GM19438 (cell line): ENCODE results near the gene ATG5.
A peak's percentile ranks its signal among the peaks of the same experiment; 100 is the strongest.

Experiments used
- ATAC-seq: cut with Tn5 transposase; IDR thresholded peaks from one replicate; pipeline ENCODE4 v1.9.1; 2021; ENCODE audit warnings: low read depth; ENCODE audit not compliant: unreplicated experiment

ATG5 gene

DNA sequence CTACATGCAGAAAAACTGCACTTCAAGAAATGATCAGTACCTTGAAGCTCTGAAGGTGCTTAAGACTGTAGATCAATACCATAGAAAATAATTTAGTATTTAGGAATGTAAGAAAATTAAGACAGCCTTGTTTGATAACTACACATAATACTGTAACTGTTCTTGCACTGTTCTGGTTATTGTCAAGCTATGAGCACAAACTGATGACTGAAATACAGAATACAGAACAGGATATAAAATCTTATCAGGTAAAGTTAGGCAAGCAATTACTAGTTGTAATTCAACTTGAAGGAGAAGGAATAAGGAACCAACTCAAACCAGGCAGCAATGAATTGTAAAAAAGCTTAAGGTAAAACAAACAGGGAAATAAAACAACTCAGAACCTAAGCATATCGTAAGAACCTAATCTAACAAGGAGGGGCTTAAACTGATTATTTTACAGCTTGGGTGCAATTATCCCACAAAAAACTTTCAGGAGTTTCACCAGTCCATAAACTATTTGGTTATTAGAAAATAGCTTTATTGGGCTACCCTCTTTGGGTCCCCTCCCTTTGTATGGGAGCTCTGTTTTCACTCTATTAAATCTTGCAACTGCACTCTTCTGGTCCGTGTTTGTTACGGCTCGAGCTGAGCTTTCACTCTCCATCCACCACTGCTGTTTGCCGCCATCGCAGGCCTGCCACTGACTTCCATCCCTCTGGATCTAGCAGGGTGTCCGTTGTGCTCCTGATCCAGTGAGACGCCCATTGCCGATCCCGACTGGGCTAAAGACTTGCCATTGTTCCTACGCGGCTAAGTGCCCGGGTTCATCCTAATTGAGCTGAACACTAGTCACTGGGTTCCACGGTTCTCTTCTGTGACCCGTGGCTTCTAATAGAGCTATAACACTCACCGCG lies 97.7 kb downstream of the ATG5 start:
- no peak for ATAC-seq

GRCh38 chr6:106226676-106227075 lies 98.9 kb downstream of the ATG5 start:
- no peak for ATAC-seq

GRCh38 chr6:106225581-106225980 lies 100.0 kb downstream of the ATG5 start:
- no peak for ATAC-seq

DNA sequence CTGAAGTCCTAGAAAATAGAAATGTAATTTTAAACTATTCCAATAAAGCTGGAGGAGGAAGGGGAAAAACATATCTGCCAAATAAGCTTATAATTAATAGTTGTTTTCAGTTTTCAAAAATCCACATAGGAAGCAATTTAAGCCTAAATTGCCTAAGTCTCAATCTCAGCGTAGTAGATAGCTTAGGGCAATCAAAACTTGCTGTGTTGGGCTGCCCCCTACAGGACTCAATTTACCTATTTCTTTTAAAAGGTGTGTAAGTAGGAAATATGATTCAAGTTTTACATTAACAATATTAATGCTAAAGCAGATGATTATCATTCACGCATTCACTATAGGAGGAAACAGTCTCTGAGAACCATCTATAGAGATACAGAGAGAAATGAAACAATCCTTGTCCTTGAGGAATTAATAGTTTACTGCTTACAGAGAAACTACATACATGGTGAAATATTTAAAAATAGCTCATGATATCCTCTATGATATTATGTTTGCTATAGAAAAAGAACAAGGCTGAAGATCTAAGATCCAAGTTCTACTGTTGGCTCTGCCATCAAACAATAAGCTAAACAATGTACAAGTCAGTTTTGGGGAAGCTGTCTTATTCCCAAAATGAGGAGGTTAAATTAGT lies 102.1 kb downstream of the ATG5 start:
- peak; percentile 53 for ATAC-seq

DNA sequence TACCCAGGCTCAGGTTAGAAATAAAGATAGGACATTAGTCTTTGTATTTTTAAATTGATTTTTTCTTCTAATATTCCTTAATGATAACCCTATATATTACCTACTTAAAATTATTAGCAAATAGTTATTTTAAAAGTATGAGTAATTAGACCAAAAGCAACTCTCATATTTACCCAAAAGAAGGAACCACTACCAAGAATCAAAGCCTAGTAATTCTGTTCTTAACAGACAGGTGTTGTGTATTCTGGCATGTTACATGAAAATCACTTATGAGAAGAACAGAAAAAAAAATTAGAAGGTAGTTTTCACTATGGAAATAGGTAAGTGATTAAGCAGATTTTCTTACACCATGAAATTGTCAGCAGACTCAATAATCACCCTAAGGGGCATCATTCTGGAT lies 105.1 kb downstream of the ATG5 start:
- peak; percentile 51 for ATAC-seq

DNA sequence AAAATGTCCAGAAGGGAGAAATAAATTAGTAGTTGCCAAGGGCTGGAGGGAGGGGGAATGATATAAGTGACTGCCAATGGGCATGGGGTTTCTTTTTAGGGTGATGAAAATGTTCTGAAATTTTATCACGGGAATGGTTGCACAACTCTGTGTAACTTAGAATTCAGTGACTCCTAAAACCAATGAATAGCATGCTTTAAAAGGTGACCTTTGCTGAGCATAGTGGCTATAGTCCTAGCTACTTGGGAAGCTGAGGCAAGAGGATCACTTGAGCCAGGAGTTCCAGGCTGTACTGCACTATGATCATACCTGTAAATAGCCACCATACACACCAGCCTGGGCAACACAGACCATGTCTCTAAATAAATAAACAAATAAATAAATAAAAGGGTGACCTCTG lies 109.0 kb downstream of the ATG5 start:
- ATAC-seq: no peak

DNA sequence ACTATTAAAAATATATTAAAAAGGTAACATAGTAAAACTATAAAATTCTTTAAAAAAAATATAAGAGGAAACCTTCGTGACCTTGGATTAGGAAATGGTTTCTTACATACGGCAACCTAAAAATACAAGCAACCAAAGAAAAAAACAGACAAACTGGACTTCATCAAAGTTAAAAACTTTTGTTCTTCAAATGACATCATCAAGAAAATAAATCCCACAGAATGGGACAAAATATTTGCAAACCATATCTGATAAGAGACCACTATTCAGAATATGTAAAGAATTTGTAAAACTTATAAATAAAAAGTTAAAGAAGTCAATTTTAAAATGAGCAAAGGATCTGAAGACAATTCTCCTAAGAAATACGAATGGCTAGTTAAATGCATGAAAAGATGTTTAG lies 110.0 kb downstream of the ATG5 start:
- no peak for ATAC-seq

DNA sequence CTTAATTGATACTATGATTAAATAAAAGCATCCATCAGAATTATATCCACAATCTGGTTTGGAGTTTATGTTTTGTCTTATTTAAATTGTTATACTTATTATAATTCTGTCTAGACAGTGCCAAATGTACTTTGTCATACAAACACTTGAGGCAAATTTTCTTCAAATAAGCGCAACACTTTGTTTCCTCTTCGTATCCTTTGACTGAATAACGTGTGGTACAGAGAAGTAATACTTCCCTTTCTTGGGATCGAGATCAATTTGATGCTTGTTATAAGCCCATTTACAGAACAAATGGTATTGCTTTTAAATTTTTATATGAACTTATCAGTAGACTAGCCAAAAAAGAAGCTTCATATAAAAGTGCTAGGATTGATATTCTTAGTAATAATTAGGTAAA lies 111.0 kb downstream of the ATG5 start:
- no peak for ATAC-seq

DNA sequence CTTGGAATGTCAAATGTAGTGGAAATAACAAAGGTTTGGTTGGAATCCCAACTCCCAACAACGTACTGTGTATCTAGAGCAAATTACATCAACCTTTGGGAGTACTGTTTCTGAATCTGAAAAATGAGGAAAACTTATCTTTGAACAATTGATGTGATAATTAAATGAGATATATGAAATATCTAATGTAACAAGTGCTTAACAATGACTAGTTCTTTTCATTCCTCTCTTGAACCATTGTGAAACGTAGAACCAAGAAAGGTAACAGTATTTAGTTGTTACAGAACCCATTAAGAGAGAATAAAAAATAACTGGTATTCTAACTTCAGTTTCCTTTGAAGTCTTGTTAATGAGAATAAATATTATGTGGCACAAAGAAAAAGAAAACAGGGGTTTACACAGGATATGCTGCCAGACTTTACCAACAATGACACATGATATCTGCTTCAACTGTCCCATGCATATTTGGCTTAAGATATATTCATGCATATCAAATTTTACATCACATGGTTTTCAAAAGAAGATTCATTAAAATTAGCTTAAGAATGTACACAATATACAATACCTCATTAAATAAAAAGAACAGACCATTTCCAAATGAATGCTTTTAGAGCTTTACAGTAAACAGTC lies 111.8 kb downstream of the ATG5 start:
- ATAC-seq: no peak

DNA sequence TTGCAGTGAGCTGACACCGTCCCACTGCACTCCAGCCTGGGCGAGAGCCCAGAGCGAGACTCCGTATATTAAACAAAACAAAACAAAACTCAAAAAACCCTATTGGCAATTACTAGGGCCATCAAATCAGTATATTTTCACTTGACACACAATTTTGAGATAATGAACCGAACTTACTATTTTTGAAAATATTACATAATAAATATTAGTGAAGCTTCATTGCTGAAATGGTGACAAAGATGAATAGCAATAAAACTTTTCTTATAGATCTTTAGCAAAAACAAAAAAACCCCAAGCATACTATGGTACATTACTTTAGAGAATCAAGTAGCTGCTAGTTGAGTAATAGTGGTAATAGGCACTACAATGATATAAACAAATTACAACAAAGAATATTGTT lies 113.0 kb downstream of the ATG5 start:
- ATAC-seq: no peak

DNA sequence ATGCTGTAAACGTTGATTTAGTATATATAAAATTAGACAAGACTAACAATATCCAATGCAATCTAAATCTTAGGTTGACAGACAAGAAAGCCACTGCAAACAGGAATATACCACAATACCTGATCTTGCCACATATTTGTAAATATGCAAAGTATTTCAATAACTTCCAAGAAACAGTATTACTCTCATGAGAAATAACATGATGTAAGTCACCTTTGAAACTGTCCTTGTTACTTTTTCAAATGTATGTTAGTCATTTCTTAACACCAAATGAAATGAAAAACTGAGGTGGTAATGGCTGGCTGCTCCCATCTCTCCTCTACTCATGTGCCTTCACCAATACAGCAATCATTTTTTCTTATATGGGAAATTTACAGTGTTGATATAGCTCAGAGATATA lies 118.7 kb downstream of the ATG5 start:
- ATAC-seq: no peak

GRCh38 chr6:106204961-106205360 lies 120.6 kb downstream of the ATG5 start:
- ATAC-seq: no peak

- no peak for ATAC-seq
Measured at GRCh38 chr6:106199998-106200397, 125.6 kb downstream of the ATG5 start.

GRCh38 chr6:106199331-106199730 lies 126.2 kb downstream of the ATG5 start:
- no peak for ATAC-seq

DNA sequence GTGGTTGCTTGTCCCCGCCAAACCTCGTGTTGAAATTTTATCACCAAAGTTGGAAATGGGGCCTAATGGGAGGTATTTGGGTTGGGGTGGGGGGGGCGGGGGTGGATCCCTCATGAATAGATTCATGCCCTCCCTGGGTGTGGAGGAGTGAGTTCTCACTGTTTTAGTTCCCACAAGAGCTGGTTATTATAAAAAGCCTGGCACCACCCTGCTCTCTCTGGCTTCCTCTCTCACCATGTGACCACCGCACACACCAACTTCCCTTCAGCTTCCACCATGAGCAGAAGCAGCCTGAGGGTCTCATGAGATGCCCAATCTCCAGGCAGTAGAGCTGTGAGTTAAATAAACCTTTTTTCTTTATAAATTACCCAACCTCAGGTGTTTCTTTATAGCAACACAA lies 128.1 kb downstream of the ATG5 start:
- ATAC-seq: no peak

DNA sequence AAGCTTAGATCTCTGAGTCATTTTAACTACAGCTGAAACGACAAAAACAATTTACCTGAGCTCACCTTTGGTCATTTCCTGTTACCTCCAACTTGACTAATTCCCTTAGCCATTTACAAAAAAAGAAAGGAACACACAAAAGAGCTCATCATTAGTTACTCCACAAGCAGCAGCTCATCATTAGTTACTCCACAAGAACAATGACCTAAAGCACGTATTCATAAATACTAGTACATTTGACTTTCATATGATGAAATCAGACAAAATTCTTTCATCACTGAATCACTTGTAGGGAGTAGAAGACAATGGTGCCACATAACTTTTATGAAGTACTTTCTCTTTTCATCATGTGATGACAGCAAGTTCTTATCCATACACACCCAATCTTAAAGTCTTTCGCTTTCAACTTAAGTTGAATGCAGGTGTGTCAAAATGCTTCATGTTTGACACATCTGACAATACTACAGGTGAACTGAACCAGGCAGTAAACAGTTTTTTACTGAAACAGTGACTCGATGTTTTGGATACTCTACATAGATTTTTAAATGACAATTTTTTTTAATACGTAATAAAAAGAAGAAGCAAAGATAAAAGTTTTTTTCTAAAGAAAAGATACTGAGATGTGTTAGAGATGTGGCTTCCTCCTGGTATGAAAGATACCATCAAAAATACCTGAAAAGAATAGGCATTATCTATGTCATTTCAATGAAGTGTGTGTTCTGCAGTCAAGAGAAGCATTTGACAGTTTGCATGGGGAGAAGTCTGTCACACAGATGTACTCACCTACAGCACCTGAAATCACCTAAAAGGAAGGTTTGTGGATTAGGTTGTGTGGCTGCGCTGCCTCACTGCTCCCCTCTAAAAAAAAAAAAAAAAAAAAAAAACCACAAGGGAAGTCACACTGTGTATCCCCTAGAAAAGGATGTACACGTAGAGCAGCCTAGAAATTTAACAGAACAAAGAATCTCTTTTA lies 130.3 kb downstream of the ATG5 start:
- ATAC-seq: no peak

DNA sequence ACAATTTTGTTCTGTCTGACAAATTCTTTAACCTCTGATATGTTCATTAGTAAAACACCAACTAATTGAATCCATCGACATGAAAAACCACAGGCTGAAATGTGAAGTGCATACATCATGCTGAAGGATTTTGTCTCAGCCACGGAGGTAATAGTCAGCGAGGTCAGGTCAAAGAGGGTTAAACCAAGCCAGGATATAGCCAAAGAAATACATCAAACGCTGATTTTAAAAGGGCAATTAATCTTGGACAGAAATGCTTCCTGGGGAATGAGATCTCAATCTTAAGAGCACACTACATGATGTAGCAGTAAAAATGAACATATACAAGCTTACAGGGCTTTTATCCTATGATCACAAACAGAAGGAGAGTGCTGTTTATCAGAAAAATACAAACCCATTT lies 132.7 kb downstream of the ATG5 start:
- ATAC-seq: no peak

DNA sequence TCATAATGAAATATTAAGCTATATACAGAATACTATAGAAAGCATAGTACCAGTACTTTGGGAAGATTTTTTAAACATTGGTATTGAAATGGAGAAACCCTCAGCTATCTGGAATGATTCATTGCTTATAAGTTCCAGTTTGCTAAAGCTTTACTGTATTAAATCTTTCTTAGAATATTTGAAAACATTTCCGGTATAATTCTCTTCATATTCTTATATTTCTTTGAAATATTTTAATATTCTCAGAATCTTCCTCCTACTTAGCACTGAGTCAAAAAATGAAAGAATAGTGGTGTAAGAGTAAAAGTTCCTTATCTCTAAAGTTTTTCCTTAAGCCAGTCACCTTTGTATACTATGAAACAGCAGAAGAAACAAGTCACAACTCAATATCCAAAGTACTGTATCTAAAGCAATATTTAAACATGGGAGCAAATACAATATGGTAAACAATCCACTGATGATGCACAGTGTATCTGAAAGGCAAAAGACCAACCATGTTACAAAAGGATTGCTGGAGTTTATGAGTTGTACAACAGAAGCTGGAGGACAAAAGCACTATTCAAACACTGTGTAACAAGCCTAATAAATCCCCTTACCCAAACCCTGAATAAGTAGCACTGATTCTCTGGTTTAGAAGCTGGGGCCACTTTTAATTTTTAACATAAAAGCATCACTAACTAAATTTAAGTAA lies 137.3 kb downstream of the ATG5 start:
- no peak for ATAC-seq

DNA sequence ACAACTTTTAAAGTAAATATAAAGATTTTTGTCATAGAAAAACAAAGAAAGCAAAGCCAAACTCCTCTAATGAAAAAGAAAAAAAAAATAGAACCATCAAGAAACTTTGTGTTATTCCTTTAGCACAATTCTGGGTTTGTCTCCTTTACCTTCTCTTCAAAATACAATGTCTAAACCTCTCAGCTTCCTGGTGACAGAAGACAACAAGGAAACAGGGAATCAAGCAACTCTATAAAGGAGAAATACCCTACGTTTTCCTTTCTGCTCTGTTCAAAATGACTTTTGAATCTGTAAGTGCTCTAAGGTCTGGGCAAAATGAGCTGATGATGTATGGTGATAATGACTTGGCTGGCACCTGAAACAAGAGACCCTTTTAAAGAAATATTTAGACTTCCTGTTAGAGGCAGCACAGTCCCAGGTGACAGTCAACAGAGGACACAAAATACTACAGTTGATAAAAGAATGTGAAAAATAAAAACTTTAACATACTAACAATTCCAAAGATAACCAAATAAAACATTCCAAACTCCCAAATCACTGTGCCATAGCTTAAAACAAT lies 138.1 kb downstream of the ATG5 start:
- no peak for ATAC-seq

- ATAC-seq: no peak
Measured at GRCh38 chr6:106186714-106187113, 138.8 kb downstream of the ATG5 start.
